GM06990 (cell line): ENCODE measurements around the gene SF3B1.
"Not testable (repeated sequence)": the region's sequence is repeated elsewhere in the genome, so short reads cannot be mapped to it uniquely, and the experiment has no call there.

Source experiments
- DNase-seq: peaks from one replicate; pipeline ENCODE4 v3.0.0-alpha.2; 2011; ENCODE audit not compliant: insufficient read length; ENCODE audit errors: extremely low read depth
- H3K27me3 ChIP-seq: replicated peaks from 2 replicates; pipeline ENCODE4 v1.6.0; 2011; ENCODE audit warnings: low read length; ENCODE audit not compliant: control insufficient read depth, insufficient read depth
- H3K36me3 ChIP-seq: 2 replicates; pipeline ENCODE4 v1.5.1; 2011; ENCODE audit warnings: low read length; ENCODE audit not compliant: control insufficient read depth, insufficient read depth
- H3K4me3 ChIP-seq: replicated peaks from 2 replicates; pipeline ENCODE4 v1.5.1; 2011; ENCODE audit warnings: low read depth, mild to moderate bottlenecking, control low read depth, low read length
- CTCF ChIP-seq: IDR thresholded peaks from 2 replicates; pipeline ENCODE4 v1.5.1; 2011; ENCODE audit warnings: low read length, control low read depth, mild to moderate bottlenecking, inconsistent platforms; ENCODE audit not compliant: insufficient read depth, poor library complexity, severe bottlenecking

SF3B1 gene

GRCh38 chr2:197442857-197443256, 8.0 kb upstream of the SF3B1 start:
- Histone ChIP-seq H3K4me3 (no peak overlapping the region), H3K36me3 (no peaks in the 10 kb centered on the region), H3K27me3 (no peaks in the 10 kb centered on the region)
- DNase-seq = no peak
- no peak for TF ChIP-seq CTCF

GRCh38 chr2:197437380-197437779, 2.6 kb upstream of the SF3B1 start:
- no peak for TF ChIP-seq CTCF
- no peak for DNase-seq
- no peak overlapping the region for H3K4me3 ChIP-seq
- H3K27me3 ChIP-seq = no peaks in the 10 kb centered on the region
- no peaks in the 10 kb centered on the region for H3K36me3 ChIP-seq

- DNase-seq = no peak
- Histone ChIP-seq H3K4me3 (peak overlapping the region; percentile 96), H3K27me3 (no peaks in the 10 kb centered on the region), H3K36me3 (no peaks in the 10 kb centered on the region)
- no peak for TF ChIP-seq CTCF
These were observed 981 bp upstream of the SF3B1 start for GRCh38 chr2:197435598-197436420.

GRCh38 chr2:197433780-197434438, 919 bp downstream of the SF3B1 start:
- Histone ChIP-seq H3K27me3 (no peaks in the 10 kb centered on the region), H3K36me3 (no peaks in the 10 kb centered on the region; the same call in 1 of the 2 replicates), H3K4me3 (peak overlapping the region; percentile 96)
- no peak for TF ChIP-seq CTCF
- no peak for DNase-seq

- DNase-seq, H3K27me3 ChIP-seq, H3K36me3 ChIP-seq: not testable (repeated sequence)
- peak overlapping the region; percentile 96 for H3K4me3 ChIP-seq
These were observed 2.3 kb downstream of the SF3B1 start for GRCh38 chr2:197432527-197432926.

GRCh38 chr2:197431858-197432257, 3.0 kb downstream of the SF3B1 start:
- no peak for TF ChIP-seq CTCF
- H3K27me3 ChIP-seq = no peaks in the 10 kb centered on the region
- H3K4me3 ChIP-seq = peak overlapping the region; percentile 96
- no peaks in the 10 kb centered on the region; the same call in none of the 2 replicates for H3K36me3 ChIP-seq
- no peak for DNase-seq
